Measurements from ENCODE around the gene AMZ2.

Gene AMZ2

GRCh38 chr17:68290955-68291835 lies 43.4 kb downstream of the AMZ2 start, which contains the start of the genes ARSG and SLC16A6:
ARSG (plus strand) TSS chr17:68291495; CDS start chr17:68307494, 15,999 bp downstream.
SLC16A6 (minus strand) TSS chr17:68291127; CDS start chr17:68278320, 12,807 bp downstream.
- DNase-seq (ENCODE audit: low read depth) = no peak

- no peak for DNase-seq (ENCODE audit: low read depth)
Observed at GRCh38 chr17:68291836-68292688, 44.2 kb downstream of the AMZ2 start.

- no peak for DNase-seq (ENCODE audit: low read depth)
Observed at GRCh38 chr17:68292689-68293040, 44.8 kb downstream of the AMZ2 start.

GRCh38 chr17:68293490-68294195 lies 45.8 kb downstream of the AMZ2 start:
- no peak for DNase-seq (ENCODE audit: low read depth)

- no peak for DNase-seq (ENCODE audit: low read depth)
Observed at GRCh38 chr17:68294196-68294555, 46.3 kb downstream of the AMZ2 start.

GRCh38 chr17:68294617-68295016 lies 46.8 kb downstream of the AMZ2 start:
- no peak for DNase-seq (ENCODE audit: low read depth)

GRCh38 chr17:68295086-68295485 lies 47.2 kb downstream of the AMZ2 start:
- no peak for DNase-seq (ENCODE audit: low read depth)

GRCh38 chr17:68296217-68297191 lies 48.7 kb downstream of the AMZ2 start:
- DNase-seq (ENCODE audit: low read depth) = no peak

GRCh38 chr17:68297195-68297594 lies 49.4 kb downstream of the AMZ2 start:
- DNase-seq (ENCODE audit: low read depth) = no peak

GRCh38 chr17:68298601-68299000 lies 50.8 kb downstream of the AMZ2 start:
- no peak for DNase-seq (ENCODE audit: low read depth)

GRCh38 chr17:68299817-68300216 lies 52.0 kb downstream of the AMZ2 start:
- DNase-seq (ENCODE audit: low read depth) = no peak

GRCh38 chr17:68301438-68301959 lies 53.7 kb downstream of the AMZ2 start:
- no peak for DNase-seq (ENCODE audit: low read depth)

GRCh38 chr17:68302066-68302564 lies 54.3 kb downstream of the AMZ2 start:
- no peak for DNase-seq (ENCODE audit: low read depth)

- DNase-seq (ENCODE audit: low read depth) = no peak
Observed at GRCh38 chr17:68302666-68303065, 54.8 kb downstream of the AMZ2 start.

- no peak for DNase-seq (ENCODE audit: low read depth)
Observed at GRCh38 chr17:68304706-68305105, 56.9 kb downstream of the AMZ2 start.

- no peak for DNase-seq (ENCODE audit: low read depth)
Observed at GRCh38 chr17:68305142-68305541, 57.3 kb downstream of the AMZ2 start.
